Measurements from ENCODE around the gene F13B.

DNA sequence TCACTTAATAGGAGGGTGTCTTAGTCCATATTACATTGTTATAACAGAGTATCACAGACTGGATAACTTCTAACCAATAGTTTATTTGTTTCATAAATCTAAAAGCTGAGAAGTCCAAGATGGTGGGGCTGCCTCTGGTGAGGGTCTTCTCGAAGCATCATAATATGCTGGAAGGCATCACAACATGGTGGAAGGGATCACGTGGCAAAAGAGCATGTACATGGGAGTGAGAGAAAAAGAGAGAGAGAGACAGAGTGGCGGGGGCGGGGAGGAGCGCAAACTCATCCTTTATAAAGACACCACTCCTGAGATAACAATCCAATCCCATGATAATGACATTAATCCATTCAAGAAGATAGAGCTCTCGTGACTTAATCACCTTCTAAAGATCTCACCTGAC, 58.2 kb downstream of the F13B start:
- no peak for TF ChIP-seq CTCF (IDR thresholded peaks at IDR 0.05)
- TF ChIP-seq POLR2A (IDR thresholded peaks at IDR 0.05): no peak
